OCI-M1 (cell line): ENCODE results near the gene NAT16.
"Not testable (repeated sequence)": the region's sequence is repeated elsewhere in the genome, so short reads cannot be mapped to it uniquely, and the experiment has no call there.

Experiments used
- DNase-seq: peaks from one replicate; lab custom pipeline; 2025; lab: John Stamatoyannopoulos, UW

NAT16 gene

GRCh38 chr7:101180130-101180755, at the start of gene NAT16:
Gene NAT16 (minus strand): TSS chr7:101180293. CDS start chr7:101174807, 5,486 bp downstream.
- no peak for DNase-seq

DNA sequence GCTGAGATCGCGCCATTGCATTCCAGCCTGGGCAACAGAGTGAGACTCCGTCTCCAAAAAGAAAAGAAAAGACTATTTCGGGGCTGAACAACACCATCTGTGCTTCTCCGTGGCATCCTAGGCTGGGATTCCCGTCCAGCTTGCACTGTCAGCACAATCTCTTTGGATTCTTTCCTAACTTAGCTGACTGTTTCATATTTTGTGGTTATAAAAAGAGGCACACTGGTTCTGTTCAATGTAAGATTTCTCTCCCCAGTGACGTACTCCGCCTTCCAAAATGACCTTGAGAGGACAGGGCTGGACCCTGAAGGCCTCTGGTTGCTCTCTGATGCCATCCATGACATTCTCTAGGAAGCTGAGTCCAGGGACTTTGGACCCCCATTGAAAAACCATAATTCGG, 46.6 kb upstream of the NAT16 start:
- no peak for DNase-seq

DNA sequence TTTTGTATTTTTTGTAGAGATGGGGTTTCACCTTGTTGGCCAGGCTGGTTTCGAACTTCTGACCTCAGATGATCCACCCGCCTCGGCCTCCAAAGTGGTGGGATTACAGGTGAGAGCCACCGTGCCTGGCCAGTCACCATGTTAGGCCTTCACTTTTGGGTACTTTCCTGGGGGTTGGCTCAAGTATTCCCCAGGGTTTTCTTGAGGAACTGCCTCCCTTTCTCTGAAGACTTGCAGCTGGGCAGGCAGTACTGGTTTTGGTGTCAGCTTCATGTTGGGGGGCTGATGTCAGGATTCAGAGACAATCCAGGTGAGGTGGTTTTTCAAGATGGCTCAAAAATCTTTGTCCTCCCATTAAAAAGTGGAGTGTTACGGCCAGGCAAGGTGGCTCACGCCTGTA, 45.6 kb upstream of the NAT16 start:
- no peak for DNase-seq

GRCh38 chr7:101223528-101223927, 43.4 kb upstream of the NAT16 start:
- no peak for DNase-seq

DNA sequence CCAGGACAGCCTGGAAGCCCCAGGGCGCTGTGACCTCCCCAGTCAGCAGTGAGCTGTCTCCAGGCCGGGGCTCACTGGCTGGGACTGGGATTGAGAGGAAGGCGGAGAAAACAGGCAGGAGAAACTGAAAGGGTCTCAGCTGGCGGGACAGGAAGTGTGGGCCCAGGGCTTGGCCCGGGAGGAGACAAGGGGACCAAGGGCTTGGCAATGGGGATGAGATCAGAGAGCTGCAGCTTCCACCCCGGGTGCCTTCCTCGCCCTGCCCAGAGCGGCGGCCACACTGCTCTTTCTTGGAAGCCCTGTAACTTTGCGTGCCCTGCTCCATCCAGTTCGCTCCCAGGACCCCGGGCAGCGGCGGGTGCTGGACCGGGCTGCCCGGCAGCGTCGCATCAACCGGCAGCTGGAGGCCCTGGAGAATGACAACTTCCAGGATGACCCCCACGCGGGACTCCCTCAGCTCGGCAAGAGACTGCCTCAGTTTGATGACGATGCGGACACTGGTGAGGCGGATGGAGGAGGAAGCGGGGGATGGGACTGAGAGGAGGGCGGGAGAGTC, 42.3 kb upstream of the NAT16 start:
- no peak for DNase-seq

GRCh38 chr7:101220295-101220694, 40.2 kb upstream of the NAT16 start:
- DNase-seq = no peak

- no peak for DNase-seq
Observed at GRCh38 chr7:101218236-101219125, 38.4 kb upstream of the NAT16 start.

- peak; percentile 100 for DNase-seq
Observed at GRCh38 chr7:101217388-101218235, 37.5 kb upstream of the NAT16 start, which contains the start of the genes PLOD3 and ZNHIT1. Gene PLOD3 (minus strand): TSS chr7:101217581. CDS start chr7:101217274, 307 bp downstream. Gene ZNHIT1 (plus strand): TSS chr7:101218165. CDS start chr7:101218196, 31 bp downstream.

GRCh38 chr7:101216860-101217387, 36.8 kb upstream of the NAT16 start:
- peak; percentile 51 for DNase-seq

DNA sequence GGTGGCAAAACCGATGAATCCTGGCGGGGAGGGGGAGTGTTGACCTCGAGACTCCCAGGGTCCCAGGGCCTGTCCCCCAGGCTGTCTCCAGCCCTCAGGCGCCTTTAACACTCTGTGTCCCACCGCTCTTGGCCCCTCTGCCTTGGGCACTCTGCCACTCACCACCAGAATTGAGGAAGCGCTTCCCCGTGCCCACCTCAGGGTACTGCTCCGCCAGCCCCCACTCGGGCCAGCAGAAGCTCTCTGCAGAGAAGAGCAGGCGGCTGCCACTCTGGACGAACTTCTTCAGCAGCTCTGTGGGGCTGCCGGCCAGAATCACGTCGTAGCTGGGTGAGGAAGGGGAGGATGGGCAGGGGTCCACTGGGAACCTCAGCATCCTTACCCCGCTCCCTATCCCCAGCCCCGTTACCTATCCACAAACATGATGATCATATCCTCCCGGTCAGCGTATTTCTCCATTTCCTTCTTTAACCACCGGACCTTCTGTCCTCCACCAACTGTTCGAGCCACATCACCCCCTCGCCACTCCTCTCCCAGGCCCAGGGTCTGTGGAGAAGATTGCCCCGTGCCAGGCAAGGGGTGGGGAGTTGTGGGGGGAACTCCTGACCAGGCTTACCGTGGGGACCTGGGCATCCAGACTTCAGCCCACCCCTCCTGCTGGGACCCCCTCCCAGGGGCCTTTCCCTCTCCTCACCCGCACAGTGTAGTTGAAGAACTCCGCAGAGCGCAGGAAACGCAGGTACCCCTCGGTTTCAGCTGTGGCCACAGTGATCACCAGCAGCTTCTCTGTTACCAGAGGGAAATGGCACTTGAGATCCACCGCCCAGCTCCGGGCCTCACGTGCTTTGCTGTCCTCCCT, 36.1 kb upstream of the NAT16 start:
- no peak for DNase-seq

DNA sequence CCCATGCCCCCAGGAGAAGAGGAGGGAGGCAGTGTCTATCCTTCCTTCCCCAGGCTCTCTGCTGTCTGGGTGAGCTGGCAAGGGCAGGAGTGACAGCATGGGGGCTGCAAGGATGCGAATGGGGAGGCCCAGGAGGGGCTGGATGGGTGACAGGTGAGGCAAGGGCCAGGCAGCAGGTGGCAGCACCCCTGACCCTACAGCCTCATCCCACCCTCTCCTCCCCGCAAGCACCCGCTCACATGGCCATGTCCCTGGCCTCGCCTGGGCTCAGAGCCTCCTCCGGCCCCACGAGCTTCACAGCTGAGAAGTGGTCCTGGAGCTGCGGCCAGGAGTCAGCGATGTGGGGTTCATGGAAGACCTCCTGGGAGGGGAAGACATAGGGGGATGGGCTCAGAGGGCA, 31.9 kb upstream of the NAT16 start:
- no peak for DNase-seq

DNA sequence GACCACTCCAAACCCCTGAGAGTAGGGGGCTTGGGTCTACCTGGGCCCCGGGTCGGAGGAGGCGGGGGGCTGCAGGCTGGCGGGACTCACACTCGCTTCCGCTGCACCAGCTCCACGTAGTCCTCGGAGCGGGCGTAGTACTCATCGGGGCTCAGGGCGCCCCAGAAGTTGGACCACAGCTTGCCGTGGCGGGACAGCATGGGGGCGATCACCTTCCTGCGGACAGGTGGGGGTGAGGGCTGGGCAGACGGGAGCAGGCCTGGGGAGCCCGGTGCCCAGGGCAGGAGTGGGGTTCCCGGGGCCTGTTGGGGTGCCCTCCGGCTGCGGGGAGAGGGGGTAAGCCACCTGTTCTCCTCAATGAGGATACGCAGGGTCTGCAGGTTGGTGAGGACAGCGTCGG, 31.4 kb upstream of the NAT16 start:
- no peak for DNase-seq

- DNase-seq = no peak
Observed at GRCh38 chr7:101210143-101210542, 30.1 kb upstream of the NAT16 start.

DNA sequence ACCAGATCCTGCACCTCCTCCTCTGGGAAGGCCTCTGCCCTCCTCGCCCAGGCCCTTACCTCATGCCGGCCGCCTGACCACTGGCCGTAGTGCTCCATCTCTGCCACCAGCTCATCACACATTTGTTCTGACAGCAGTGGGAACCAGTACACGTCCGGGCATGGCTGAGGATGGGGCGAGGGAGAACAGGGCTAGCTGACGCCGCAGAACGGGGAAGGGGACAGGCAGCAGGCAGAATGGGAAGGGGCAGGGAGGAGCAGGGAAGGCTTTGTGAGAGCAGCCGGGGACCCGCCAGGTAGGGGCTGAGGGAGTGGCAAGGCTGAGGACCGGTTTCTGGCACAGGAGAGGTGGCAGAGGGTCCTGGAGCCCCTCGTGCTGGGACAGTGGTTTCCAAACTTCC, 28.7 kb upstream of the NAT16 start:
- no peak for DNase-seq

DNA sequence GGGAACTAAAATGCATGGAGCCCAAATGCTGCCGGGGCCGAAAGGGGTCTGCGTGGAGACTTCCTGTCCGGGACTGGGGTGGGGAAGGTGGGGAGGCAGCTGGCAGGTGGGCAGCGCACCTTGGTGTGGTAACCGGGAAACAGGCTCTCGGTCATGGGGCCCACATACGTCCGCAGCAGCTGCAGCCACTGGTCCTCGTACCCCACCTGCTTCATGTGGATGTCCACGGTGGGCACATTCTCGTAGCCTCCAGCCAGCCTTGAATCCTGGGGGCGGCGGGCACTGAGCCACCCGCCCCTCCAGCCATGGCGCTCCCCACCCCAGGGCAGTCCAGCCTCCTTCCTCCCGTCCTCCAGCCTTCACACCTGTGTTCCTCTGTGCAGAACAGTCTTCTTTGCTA, 27.4 kb upstream of the NAT16 start:
- no peak for DNase-seq

- DNase-seq = no peak
Observed at GRCh38 chr7:101206665-101207042, 26.6 kb upstream of the NAT16 start.

- DNase-seq = no peak
Observed at GRCh38 chr7:101205901-101206664, 26.0 kb upstream of the NAT16 start.

DNA sequence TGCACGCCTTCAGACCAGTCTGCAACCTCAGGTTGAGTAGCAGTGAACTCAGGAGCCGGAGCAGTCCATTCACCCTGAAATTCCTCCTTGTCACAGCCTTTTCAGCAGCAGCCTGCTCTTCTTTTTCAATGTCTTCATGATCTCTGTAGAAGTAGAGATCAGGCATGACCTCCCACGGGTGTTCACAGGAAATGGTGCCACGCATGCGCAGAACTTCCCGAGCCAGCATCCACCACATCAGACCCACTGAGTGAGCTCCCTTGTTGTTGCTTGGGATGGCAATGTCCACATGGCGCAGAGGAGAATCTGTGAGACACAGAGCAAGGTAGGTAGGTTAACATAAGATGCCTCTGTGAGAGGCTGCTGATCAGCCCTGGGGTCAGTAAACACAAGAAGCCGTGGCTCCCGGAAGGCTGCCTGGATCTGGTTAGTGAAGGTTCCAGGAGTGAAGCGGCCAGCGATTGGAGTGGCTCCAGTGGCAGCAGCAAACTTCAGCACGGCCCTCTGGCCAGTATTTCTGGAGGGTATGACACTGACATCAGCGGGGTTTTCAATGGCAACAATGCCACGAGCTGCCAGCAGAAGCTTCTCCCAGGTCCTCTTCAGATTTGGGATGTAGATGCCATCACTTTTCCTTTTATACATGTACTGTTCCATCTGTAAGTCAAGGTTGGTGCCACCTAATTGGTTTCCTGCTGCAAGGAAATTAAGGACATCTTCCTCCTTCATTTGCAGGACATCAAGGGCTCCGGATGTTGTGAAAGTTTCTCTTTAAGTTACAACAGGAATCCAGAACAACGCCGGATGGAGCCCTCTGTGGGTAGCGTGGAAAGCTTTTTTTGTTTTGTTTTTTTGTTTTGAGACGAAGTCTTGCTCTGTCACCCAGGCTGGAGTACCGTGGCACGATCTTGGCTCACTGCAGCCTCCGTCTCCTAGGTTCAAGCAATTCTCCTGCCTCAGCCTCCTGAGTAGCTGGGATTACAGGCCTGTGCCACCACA, 23.9 kb upstream of the NAT16 start:
- not testable (repeated sequence) for DNase-seq

DNA sequence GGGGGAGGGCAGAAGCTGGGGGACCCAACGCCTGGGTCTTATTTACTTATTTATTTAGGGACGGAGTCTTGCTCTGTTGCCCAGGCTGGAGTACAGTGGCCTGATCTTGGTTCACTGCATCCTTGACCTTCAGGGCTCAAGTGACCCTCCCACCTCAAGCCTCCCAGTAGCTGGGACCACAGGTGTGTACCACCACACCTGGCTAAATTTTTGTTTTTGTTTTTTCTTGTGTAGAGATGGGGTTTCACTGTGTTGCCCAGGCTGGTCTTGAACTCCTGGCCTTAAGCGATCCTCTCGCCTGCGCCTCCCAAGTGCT, 22.5 kb upstream of the NAT16 start:
- no peak for DNase-seq
